Psoas muscle (tissue), 8 donors: Measurements from ENCODE around the gene NAV2. TPM values are rescaled to one million over a fixed set of nuclear protein-coding genes. Genes with fewer than 3 reads are reported as not detected.

Experiments used
- ATAC-seq, 4 donors: fragments of 200-7000 bp; cut with Tn5 transposase; one replicate each; pipeline ENCODE4 v1.9.1; 2020; ENCODE audit warnings: moderate library complexity in 3 of 4, mild to moderate bottlenecking in 2 of 4
- DNase-seq, 2 donors: peaks; one replicate each; pipeline ENCODE4 v3.0.0-alpha.2; 2020
- H3K27ac ChIP-seq: fragments of 200-600 bp; one replicate; pipeline ENCODE4 v1.8.0; 2022
- H3K27me3 ChIP-seq, 3 donors: fragments of 200-600 bp in 1 of 3; one replicate each; pipeline versions ENCODE4 v1.6.1 to v1.8.0; 2013 to 2022; ENCODE audit warnings: low read length in 2 of 3, mild to moderate bottlenecking in 2 of 3, moderate library complexity in 1 of 3; ENCODE audit not compliant: insufficient read depth in 3 of 3
- H3K36me3 ChIP-seq, 2 donors: fragments of 200-600 bp in 1 of 2; one replicate each; pipeline versions ENCODE4 v1.6.1 to v1.8.0; 2013 to 2022; ENCODE audit warnings: low read depth in 1 of 2, mild to moderate bottlenecking in 1 of 2, moderate library complexity in 1 of 2; ENCODE audit not compliant: insufficient read depth in 1 of 2
- H3K4me1 ChIP-seq: fragments of 200-600 bp; one replicate; pipeline ENCODE4 v1.8.0; 2022
- H3K4me3 ChIP-seq: fragments of 200-600 bp; one replicate; pipeline ENCODE4 v1.8.0; 2022; ENCODE audit warnings: mild to moderate bottlenecking
- H3K9me3 ChIP-seq: fragments of 200-600 bp; one replicate; pipeline ENCODE4 v1.8.0; 2022
- WGBS, 3 donors: extraction: QIAGEN DNeasy Blood & Tissue Kit; methylation state at CpG; one replicate each; pipeline versions ENCODE4 v1.1.6 to v1.1.7; 2013; 5-methylcytosine and 5-hydroxymethylcytosine counted together
- intact Hi-C, 2 donors: fragments of 100-400 bp; cut with DNase I; formaldehyde crosslinking; loops; one replicate each; pipeline versions ENCODE4 v1.11.0 to v1.14.2; 2022
- polyA plus RNA-seq, 3 donors: library from polyadenylated mRNA; stranded (reverse); fragments of 200-250 nt; gene quantifications; one replicate each; pipeline ENCODE4 v1.2.3, GENCODE V29; 2013
- total RNA-seq, 4 donors: library from RNA; stranded (reverse); fragmentation: NEBNext Ultra II Directional in 2 of 4; extraction: Animal tissue kit (Norgen Biotek cat#: 25700) in 2 of 4; gene quantifications; one replicate each; pipeline versions ENCODE4 v1.2.1 to v1.2.4, GENCODE V29; 2021 to 2023
- TF ChIP-seq, protein P1 (sequence below): fragments of 200-600 bp; IDR thresholded peaks from one replicate; pipeline ENCODE4 v1.8.0; 2022; ENCODE audit warnings: antibody characterized with exemption
- donor health status: healthy with polysubstance abuse.
- donor health status: DM: no; HTN: no; CAD: no; lungs with moderate emphysema.
- donor health status: Bipolar disorder and iron deficiency.
- donor health status: healthy.
- donor health status: DM: yes; HTN: yes; CAD: no.
- donor health status: DM: no; HTN: no; CAD: no.
- donor health status: DM: no; HTN: no; CAD: no.
- donor health status: DM: yes; HTN: yes; CAD: no.

The NAV2 gene
- total and polyA plus RNA-seq, 7 donors: 0.68 to 21.8 (median 2.9) TPM

DNA sequence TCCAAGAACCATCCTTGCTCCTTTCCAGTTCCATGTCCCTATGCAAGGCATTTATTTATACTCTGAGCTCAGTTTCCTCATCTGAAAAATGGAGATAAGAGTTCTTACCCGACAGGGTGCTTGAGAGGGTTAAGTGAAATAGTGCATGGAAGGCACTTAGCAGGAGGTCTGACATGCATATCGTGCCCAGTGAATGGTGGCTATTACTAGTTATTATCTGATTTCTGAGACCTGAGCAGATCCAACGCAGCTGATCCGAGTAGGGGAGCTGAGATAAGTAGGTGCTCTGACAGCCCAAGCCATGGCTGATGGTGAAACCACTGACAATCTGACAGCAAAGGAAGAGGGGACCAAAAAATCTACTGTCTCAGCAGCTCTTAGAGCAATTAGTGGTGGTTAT lies 24.9 kb downstream of the NAV2 start:
- Histone ChIP-seq H3K4me3 (no peak overlapping the region), H3K9me3 (no peaks in the 10 kb centered on the region), H3K27ac (no peak overlapping the region), H3K27me3 (no peaks in the 10 kb centered on the region), H3K36me3 (no peaks in the 10 kb centered on the region), H3K4me1 (peaks cover 3% of the 10 kb centered on the region)
- ATAC-seq (no peak), DNase-seq (no peak)
- TF ChIP-seq, protein P1, sequence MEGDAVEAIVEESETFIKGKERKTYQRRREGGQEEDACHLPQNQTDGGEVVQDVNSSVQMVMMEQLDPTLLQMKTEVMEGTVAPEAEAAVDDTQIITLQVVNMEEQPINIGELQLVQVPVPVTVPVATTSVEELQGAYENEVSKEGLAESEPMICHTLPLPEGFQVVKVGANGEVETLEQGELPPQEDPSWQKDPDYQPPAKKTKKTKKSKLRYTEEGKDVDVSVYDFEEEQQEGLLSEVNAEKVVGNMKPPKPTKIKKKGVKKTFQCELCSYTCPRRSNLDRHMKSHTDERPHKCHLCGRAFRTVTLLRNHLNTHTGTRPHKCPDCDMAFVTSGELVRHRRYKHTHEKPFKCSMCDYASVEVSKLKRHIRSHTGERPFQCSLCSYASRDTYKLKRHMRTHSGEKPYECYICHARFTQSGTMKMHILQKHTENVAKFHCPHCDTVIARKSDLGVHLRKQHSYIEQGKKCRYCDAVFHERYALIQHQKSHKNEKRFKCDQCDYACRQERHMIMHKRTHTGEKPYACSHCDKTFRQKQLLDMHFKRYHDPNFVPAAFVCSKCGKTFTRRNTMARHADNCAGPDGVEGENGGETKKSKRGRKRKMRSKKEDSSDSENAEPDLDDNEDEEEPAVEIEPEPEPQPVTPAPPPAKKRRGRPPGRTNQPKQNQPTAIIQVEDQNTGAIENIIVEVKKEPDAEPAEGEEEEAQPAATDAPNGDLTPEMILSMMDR: no peak
- WGBS, 3 donors: 90 to 95% (median 92%) methylated on average over 4 of the region's 4 CpGs
- intact Hi-C loops: no loop called here

DNA sequence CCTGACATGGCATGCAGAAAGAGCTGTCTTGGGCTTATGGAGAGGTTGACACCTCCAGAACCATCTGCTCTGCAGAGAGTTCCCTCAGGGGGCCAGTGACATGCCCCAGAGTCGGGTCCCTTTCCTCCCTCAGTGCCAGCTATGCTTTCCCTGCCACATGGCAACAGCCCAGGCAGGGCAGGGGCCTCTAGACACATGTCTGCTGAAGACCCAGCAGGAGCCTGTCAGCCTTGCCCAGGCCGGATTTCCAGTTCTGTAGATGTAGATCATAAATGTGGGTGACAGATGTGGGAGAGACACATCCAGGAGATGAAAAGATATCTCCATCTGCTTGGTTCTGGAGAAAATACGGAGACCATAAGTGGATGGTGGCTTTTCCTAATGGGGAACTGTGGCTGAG lies 25.5 kb downstream of the NAV2 start:
- WGBS, 3 donors: 47 to 55% (median 48%) methylated on average over 3 of the region's 3 CpGs
- Histone ChIP-seq H3K4me3 (no peak overlapping the region), H3K27me3 (no peaks in the 10 kb centered on the region), H3K4me1 (peaks cover 3% of the 10 kb centered on the region), H3K36me3 (no peaks in the 10 kb centered on the region), H3K9me3 (no peaks in the 10 kb centered on the region), H3K27ac (no peak overlapping the region)
- no peak for DNase-seq
- ATAC-seq: no peak
- intact Hi-C loops: no loop called here
- TF ChIP-seq, protein P1: no peak

DNA sequence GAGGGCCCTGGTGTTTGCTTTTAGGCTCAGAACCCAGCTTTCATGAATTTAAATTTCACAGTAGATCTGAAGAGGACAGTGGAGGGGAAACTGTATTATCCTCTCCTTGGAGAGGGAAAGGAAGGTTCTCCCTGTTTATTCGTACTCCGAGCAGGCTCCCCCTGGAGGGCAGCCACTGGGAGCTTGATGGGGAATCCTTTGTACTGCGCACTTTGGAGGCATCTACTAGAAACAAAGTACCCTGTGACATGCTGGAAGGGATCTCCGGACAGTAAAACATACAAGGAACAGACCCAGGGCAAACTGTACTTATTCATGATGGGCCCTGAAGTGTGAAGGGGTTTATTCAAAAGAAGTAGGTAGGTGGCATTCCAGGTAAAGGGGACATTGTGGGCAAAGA lies 27.2 kb downstream of the NAV2 start:
- no peak for DNase-seq

DNA sequence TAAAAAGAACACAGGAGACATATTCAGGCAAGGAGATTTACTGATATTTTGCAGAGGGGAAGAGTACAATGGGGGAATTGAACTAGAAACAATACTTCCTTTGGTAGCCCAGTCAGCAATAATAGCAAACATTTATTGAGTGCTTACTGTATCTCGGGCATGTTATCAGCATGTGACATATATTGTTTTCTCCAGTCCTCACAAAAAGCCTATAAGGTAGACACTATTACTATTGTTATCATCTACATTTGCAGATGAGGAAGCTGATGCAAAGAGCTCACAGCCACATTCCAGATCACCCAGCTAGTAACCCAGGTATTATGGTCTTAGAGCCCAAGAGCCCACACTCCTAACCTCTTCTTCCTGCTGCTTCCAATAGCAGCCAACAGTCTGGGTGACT lies 27.9 kb downstream of the NAV2 start:
- no peaks in the 10 kb centered on the region for H3K27me3 ChIP-seq
- no peak for DNase-seq
- no peak for ATAC-seq
- 93 to 100% (median 97%) methylated on average over 1 of the region's 1 CpG for whole genome bisulfite sequencing, 3 donors
- H3K4me1 ChIP-seq: peaks cover 3% of the 10 kb centered on the region
- intact Hi-C loops: loop anchor here (5.0 to 10.0 kb wide), 2 partner anchors 162 to 666 kb away; no protein-coding TSS in a partner anchor
- H3K9me3 ChIP-seq: no peaks in the 10 kb centered on the region
- no peaks in the 10 kb centered on the region for H3K36me3 ChIP-seq
- H3K27ac ChIP-seq: no peak overlapping the region
- no peak overlapping the region for H3K4me3 ChIP-seq
- TF ChIP-seq, protein P1: no peak

More for the DNA sequence above, 27.2 kb downstream of the NAV2 start:
- TF ChIP-seq, protein P1: peak; percentile 9
- intact Hi-C loops: loop anchor here (5.0 to 10.0 kb wide), 2 partner anchors 162 to 665 kb away; no protein-coding TSS in a partner anchor
- Histone ChIP-seq H3K27me3 (no peaks in the 10 kb centered on the region), H3K36me3 (no peaks in the 10 kb centered on the region), H3K4me3 (no peak overlapping the region), H3K27ac (no peak overlapping the region), H3K9me3 (no peaks in the 10 kb centered on the region), H3K4me1 (peaks cover 3% of the 10 kb centered on the region)
- no peak for ATAC-seq
- 72 to 91% (median 78%) methylated on average over 4 of the region's 4 CpGs for WGBS, 3 donors
